ENCODE results near the gene PEX6.
"Not testable (repeated sequence)": the region's sequence is repeated elsewhere in the genome, so short reads cannot be mapped to it uniquely, and the experiment has no call there.

PEX6 gene

DNA sequence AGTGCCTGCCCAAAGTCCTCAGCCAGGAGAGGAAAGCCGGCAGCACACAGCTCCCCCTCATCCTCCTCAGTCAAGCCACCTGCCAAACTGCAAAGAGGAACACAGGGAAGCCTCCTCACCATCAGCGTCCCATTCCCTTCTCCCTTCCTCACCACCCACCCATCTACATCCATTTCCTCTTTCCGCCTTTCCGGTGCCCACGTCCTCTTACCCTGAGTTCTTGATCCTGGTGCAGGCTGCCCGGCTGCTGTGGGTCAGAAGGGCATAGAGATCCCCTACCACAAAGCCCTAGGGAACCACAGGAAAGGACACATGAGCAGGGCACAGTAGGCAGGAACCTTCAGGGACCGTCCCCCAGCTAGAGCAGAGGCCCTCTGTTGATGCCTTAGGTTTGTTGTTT, 12.4 kb downstream of the PEX6 start:
- DNase-seq (ENCODE audit: low read depth): no peak

DNA sequence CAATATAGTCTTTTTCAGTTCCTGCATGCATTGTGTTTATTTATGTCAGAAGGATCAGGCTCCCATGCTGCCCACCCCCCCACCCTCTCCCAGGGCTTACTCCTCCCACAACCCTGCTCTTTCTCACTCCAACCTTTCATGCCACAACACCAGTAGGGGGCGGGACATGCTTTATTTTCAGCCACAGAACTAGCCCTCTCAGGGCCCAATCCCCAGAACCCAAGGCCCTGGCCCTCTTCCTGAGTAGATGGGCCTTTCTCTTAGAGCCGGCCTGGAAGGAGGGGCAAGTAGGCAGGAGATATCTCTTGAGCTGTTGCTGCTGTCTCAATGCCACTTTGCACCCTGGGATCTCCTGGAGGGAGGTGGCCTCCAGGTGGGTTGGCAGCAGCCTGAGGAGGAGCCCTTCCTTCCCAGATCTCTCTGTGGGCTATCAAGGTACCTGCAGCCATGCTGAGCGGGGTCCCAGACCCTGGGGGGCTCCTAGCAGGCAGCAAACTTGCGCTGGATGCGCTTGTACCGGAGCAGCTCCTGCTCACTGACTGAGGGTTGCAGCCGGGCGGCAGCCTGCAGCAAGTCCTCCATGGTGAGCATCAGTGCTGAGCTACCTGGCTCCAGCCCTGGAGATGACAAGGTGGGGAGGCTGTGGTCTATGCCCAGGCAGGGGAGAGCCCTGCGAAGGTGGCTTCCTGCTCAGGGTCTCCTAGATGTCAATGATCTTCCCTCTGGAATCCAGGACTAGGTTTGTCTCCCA, 15.0 kb downstream of the PEX6 start:
- DNase-seq (ENCODE audit: low read depth): no peak

DNA sequence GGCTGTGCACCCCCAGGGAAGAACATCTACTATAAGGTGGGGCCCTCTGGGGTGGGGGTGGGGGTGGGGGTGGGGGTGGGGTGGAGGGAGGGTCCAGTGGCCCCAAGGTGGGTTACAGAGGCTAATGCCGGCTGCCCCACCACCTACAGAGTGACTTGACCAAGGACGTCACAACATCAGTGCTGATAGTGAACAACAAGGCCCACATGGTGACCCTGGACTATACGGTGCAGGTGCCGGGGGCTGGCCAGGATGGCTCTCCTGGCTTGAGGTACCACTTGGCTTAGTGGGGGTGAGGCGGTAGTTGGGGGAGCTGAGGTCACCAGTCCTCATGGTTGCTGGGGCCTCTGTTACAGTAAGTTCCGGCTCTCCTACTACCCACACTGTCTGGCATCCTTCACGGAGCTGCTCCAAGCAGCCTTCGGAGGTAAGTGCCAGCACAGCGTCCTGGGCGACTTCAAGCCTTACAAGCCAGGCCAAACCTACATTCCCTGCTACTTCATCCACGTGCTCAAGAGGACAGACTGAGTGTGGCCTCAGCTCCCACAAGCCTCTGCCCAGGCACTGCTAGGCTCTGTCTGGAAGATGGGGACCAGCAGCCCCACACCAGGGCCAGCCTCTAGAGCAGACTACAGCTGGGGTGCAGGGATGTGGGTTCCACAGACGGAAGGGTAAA, 15.7 kb downstream of the PEX6 start:
- DNase-seq (ENCODE audit: low read depth): no peak

DNA sequence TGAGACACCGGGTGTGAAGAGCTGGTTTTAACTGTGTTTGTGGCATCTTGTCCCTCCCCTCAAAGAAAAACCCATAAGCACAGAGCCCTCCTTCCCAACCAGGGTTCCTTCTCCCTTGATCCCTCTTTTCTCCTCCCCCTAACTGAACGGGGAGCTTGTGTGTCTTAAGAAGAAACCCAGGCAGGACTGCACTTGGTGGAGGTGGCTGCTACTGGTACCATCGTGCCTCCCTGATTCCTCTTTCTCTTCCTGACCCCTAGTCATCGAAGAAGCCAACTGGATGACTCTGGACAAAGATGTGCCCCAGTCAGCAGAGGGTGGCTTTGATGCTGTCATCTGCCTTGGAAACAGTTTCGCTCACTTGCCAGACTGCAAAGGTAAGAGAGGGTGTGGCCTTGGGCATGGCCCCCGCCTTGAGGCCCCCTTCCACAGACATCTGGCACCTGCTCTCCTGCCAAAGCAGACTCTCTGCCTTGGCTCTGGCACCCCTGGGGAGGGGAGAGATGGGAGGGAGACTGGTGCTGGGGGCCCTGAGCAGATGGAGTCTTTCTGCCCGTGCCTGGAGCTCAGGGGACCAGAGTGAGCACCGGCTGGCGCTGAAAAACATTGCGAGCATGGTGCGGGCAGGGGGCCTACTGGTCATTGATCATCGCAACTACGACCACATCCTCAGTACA, 16.3 kb downstream of the PEX6 start:
- DNase-seq (ENCODE audit: low read depth): no peak

DNA sequence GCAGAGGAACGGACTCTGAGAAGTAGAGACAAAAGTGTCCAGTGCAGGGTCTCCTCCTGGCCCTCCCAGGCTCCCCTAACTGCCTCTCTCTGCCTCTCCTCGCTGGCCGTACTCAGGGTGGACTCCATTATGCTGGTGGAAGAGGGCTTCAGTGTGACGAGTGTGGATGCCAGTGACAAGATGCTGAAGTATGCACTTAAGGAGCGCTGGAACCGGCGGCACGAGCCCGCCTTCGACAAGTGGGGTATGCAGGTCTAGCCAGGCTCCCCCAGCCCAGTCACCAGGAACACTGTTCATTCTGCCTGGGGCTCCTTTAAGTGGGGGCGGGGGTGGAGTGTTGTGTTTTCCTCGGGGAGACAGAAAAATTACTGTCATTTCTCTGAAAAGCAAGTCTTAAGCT, 16.9 kb downstream of the PEX6 start:
- DNase-seq (ENCODE audit: low read depth): no peak

DNA sequence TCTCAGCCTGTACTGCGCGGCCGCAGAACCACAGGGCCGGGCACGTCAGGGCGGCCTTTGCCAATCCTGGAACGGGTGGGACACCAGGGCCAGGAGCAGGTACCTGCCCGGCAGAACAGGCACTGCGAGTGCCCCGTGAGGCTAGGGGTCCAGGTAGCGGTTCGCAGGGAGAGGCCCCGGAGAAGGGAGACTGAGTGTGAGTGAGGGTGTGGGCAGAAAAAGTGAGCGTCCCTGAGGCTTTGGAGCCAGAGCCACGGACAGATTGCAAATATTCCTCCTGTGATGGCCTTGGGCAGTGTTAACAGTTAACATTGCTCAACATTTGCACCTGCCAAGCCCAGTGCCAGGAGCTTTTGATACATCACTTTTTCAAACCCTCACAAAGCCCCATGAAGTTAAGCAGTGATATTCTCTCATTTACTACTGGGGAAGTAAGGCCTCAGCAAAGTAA, 17.9 kb downstream of the PEX6 start:
- no peak for DNase-seq (ENCODE audit: low read depth)

DNA sequence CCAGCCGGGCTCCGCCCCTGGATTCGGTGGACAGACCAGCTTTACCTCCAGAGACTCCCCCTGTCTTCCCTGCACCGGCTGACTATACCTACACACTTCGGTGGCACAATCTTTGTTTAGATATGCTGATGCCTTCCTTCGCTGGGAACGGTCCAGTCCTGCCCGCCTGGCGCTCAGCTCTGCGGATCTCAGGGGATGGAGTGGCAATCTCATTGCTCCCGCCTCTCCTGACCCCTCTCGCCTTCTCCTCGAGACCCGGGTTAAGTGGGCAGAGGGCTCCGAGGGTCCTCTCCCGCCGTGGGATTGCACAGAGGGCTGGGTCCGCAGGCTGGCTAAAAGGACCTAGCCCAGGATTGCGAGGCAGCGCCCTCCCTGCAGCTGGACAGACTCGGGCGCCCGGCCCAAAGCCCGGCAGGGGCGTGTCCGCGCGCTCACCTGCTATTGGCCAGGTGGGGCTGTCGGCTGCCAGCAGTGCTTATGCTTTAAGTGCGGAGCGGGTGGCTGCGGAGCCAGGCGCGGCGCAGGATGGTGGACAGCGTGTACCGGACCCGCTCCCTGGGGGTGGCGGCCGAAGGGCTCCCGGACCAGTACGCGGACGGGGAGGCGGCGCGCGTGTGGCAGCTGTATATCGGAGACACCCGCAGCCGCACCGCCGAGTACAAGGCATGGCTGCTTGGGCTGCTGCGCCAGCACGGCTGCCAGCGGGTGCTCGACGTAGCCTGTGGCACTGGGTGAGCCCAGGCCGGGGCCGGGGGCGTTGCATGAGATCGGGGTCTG, 18.6 kb downstream of the PEX6 start, which contains the start of gene GNMT:
Gene GNMT, plus strand, starts transcription at position 512 of the 777 bp plus-strand sequence. Its CDS starts 14 bp downstream, at position 526.
- no peak for DNase-seq (ENCODE audit: low read depth)

DNA sequence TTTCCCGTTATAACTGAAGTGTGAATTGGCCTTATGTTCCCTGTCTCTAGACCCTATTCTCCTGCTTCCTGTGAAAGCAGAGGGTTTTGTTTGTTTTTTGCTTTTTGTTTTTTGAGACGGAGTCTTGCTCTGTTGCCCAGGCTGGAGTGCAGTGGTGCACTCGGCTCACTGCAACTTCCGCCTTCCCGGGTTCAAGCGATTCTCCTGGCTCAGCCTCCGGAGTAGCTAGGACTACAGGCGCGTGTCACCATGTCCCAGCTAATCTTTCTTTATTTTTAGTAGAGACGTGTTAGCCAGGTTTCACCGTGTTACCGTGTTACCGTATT, 19.1 kb downstream of the PEX6 start:
- no peak for DNase-seq (ENCODE audit: low read depth)

DNA sequence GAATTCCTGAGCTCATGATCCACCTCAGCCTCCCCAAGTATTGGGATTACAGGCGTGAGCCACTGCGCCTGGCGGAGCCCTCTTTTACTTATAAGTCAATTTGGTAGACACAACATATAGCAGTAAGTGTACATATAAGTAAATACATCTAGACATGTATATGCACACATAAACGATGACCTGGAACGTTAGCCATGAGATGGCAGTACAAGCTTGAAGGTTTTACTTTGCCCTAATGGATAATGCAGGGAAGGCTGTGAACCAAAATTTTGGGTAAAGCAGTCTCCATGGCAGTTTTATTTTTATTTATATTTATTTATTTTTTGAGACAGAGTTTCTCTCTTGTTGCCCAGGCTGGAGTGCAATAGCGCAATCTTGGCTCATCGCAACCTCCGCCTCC, 20.9 kb downstream of the PEX6 start:
- no peak for DNase-seq (ENCODE audit: low read depth)

DNA sequence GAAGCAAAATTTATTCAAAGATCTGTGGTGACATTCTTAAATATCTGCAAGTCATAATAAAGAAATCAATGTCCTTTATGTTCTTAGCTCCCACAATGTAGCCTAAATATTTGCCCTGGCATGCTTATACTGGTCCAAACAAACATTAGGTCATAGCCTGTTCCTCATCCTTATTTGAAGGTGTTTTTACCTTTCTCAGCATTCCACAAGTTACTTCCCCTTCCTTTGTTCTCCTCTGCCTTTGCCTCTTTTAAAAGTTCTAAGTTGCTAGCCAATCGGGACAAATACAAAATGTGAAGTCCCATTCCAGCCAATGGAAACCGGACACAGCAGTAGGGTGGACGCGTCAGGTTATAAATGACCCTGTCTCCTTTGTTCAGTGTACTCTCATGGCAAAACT, 24.6 kb downstream of the PEX6 start:
- DNase-seq (ENCODE audit: low read depth): not testable (repeated sequence)

DNA sequence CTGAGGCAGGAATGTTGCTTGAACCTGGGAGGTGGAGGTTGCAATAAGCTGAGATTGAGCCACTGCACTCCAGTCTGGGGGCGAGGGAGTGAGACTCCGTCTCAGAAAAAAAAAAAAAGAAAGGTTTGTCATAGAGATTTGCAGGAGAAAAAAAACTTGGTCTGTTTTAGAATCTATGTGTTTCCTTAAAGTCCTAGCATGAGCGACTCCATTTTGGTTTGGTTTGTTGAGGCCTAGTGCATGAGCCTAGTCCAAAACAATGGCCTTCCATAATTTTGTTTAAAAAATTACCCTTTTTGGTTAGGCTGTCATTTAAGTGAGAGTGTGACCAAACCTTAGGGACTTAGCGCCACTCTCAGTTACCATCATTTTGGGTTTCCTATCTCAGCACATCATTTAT, 26.6 kb downstream of the PEX6 start:
- DNase-seq (ENCODE audit: low read depth): no peak

DNA sequence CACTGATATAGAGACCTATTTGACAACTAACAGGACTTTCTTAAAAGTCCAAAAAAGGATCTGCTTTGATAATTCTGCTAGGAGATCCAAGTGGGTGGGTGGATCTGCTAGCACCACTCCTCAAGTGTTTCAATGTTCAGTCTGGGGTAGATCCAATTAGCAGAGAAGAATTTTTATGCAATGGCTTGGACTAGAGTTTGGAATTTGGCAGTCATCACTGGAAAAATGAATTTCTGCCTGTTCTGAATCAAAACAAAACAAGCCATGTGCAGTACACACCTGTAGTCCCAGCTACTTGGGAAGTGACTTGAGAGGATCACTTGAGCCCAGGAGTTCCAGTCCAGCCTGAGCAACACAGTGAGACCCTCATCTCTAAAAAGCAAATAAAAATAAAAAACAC, 31.0 kb downstream of the PEX6 start:
- no peak for DNase-seq (ENCODE audit: low read depth)

DNA sequence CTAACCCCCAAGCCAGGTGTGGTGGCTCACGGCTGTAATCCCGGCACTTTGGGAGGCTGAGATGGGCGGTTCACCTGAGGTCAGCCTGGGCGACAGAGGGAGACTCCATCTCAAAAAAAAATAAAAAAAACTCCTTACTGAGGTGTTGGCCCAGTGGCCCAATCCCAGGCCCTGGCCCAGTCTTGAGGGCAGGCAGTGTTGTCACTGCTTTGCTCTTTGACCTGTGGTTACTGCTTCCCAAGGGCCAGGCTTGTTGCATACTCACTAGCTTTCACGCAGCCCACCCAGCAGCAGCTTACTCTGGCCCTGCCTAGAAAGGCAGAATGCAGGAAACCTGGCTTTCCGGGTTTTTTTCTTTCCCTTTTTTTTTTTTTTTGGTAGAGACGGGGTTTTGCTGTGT, 36.5 kb downstream of the PEX6 start:
- no peak for DNase-seq (ENCODE audit: low read depth)

DNA sequence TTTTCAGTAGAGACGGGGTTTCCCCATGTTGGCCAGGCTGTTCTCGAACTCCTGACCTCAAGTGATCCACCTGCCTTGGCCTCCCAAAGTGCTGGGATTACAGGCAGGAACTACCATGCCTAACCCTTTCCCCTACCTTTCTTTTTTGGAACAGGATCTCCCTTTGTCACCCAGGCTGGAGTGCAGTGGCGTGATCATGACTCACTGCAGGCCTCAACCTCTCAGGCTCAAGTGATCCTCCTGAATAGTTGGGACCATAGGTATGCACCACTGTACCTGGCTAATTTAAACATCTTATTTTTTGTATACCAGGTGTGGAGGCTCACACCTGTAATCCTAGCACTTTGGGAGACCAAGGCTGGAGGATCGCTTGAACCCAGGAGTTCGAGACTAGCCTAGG, 37.6 kb downstream of the PEX6 start:
- DNase-seq (ENCODE audit: low read depth): not testable (repeated sequence)

DNA sequence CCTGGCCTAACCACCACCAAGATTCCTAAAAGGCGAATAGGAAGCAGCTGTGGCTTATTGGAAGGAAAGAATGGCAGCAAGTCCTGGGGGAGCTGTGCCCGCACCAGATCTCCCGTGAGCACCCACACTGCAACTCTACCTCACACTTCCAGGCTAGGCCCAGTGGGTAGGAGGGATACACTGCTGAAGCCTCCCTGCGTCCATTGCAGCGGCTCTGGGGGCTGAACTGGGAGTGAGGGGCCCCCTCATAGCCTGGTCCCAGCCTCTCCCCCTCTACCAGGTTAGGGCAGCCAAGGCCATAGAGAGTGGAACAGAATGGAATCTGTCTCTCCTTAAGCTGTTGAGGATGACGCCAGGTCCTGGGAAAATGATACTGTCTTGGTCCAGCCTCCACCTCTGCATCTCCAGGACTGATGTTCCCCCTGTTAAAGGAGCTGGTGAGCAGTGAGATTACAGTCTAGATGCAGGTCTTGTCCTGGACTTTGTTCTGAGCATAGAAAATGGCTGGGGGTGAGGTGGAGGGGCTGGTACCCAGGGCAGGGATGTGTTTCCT, 38.4 kb downstream of the PEX6 start:
- DNase-seq (ENCODE audit: low read depth): no peak

DNA sequence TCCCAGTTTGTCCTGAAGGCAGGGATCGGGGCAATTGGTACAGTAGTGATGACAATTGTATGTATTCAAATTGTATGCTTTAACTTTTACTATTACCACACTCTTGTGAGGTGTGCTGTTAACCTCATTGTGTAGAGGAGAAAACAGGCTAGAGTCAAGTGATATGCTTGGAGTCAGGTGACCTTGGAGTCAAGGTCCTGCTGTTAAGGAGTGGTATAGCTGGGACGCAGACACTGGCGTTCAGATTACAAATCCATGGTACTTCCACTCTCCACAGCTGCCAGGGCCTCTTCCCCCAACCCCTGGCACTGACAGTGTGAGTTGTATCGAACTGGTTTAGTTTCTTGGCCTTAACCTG, 39.2 kb downstream of the PEX6 start:
- no peak for DNase-seq (ENCODE audit: low read depth)

DNA sequence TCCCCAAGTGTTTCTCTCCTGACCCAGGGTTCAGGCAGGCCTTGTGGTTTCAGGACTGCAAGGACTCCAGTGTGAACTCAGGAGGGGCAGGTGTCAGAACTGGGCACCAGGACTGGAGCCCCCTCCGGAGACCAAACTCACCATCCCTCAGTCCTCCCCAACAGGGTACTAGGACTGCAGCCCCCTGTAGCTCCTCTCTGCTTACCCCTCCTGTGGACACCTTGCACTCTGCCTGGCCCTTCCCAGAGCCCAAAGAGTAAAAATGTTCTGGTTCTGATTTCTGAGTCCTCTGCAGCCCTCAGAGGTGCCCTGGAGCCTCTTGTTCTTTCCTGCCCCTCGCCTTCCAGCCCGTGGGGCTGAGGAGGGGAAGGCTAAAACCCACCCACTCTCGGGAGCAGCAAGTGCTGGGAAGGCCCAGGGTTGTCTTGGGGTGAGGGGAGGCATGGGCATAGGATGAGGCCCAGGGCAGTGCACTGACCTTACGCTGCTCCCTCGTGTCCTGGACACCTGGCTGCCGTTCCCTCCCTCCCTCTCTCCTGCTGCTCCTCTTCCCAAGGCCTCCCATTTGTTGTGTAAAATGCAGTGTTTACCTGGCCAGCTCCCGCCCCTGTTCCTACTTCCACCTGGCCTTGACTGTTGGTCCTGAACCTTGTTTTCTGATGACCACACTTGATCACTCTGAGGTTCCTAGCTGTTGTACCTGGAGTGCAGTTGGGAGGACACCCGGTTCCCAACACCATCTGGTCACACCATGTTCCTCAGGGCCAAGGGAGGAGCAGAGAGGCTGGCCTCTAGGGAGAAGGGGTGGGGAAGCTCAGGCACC, 39.8 kb downstream of the PEX6 start:
- no peak for DNase-seq (ENCODE audit: low read depth)

DNA sequence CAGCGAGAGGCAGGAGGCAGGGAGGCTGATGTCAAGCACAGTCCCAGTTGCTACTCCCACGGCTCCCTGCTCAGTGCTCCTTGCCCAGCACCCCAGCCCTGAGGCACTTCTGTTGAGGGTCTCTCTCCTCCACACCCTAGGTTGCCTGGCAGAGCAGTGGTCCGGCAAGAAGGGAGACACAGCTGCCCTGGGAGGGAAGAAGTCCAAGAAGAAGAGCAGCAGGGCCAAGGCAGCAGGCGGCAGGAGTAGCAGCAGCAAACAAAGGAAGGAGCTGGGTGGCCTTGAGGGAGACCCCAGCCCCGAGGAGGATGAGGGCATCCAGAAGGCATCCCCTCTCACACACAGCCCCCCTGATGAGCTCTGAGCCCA, 40.6 kb downstream of the PEX6 start:
- DNase-seq (ENCODE audit: low read depth): no peak

DNA sequence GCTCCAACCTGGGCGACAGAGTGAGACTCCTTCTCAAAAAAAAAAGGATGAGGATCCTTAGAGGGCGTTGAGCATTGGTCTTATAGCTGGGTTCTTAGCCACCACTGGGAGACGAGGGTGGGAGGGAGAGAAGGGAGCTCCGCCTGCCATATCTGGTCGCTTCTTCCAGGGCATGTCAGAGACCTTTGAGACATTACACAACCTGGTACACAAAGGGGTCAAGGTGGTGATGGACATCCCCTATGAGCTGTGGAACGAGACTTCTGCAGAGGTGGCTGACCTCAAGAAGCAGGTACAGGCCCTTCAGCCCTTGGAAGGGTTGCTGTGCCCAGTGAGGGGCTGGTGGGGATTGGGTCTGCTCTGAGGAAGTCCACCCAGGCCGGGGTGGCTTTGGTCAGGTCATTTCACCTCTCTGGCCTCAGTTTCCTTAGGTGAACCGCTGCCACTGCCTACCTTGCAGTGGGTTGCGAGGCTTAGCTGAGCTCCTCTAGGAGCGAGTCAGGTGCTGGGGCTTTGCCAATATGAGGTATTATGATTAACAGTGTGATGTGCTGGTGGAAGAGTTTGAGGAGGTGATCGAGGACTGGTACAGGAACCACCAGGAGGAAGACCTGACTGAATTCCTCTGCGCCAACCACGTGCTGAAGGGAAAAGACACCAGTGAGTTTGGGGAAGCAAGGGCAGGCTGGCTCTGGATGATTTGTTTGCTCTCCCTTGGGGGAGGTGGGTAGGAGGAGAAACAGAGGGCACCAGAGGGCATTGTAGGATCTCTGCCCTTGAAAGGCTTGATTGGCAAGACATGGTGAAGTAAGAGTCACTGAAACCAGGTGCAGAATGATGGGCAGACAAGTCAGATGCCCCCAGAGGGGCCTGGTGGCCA, 41.2 kb downstream of the PEX6 start:
- DNase-seq (ENCODE audit: low read depth): no peak

DNA sequence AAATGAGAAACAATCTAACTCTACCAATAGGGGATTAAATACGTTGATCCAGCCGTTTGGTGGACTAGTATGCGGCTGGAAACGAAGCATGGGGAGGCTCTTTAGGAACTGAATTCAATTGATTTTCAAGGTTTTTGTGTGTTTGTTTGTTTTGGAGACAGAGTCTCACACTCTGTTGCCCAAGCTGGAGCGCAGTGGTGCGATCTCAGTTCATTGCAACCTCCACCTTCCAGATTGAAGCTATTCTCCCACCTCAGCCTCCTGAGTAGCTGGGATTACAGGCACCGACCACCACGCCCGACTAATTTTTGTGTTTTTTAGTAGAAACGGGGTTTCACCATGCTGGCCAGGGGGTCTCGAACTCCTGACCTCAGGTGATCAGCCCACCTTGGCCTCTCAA, 42.6 kb downstream of the PEX6 start:
- no peak for DNase-seq (ENCODE audit: low read depth)

All from GM04504 (cell line).